ENCODE results near the gene C9orf57.

The C9orf57 gene

GRCh38 chr9:72046630-72047456, 13.6 kb downstream of the C9orf57 start:
- 91 to 92% methylated on average over 4 to 8 of the region's 8 CpGs for WGBS, 2 experiments (ENCODE audit: insufficient coverage in 2 of 2)
- Histone ChIP-seq H3K4me3 (ENCODE audit: extremely low read depth, insufficient read depth, low read length, poor library complexity, severe bottlenecking) (no peak overlapping the region), H3K36me3 (ENCODE audit: control insufficient read depth, insufficient read depth, low read length) (no peaks in the 10 kb centered on the region), H3K27ac (ENCODE audit: low read depth, low read length, severe bottlenecking) (no peak overlapping the region), H3K9me3 (ENCODE audit: control insufficient read depth, low read length) (no peaks in the 10 kb centered on the region), H3K4me1 (ENCODE audit: control insufficient read depth, insufficient read depth, low read length, poor library complexity, severe bottlenecking) (no peaks in the 10 kb centered on the region)

- Histone ChIP-seq H3K27ac (ENCODE audit: low read depth, low read length, severe bottlenecking) (no peak overlapping the region), H3K4me3 (ENCODE audit: extremely low read depth, insufficient read depth, low read length, poor library complexity, severe bottlenecking) (no peak overlapping the region), H3K36me3 (ENCODE audit: control insufficient read depth, insufficient read depth, low read length) (no peaks in the 10 kb centered on the region), H3K4me1 (ENCODE audit: control insufficient read depth, insufficient read depth, low read length, poor library complexity, severe bottlenecking) (no peaks in the 10 kb centered on the region), H3K9me3 (ENCODE audit: control insufficient read depth, low read length) (no peaks in the 10 kb centered on the region)
- WGBS, 2 experiments (ENCODE audit: insufficient coverage in 2 of 2) = 92% methylated on average over 4 of the region's 4 CpGs
Measured at GRCh38 chr9:72044095-72044494, 16.3 kb downstream of the C9orf57 start.

GRCh38 chr9:72043576-72043975, 16.8 kb downstream of the C9orf57 start:
- 84 to 100% methylated on average over 1 to 2 of the region's 2 CpGs for WGBS, 2 experiments (ENCODE audit: insufficient coverage in 2 of 2)
- H3K4me1 ChIP-seq (ENCODE audit: control insufficient read depth, insufficient read depth, low read length, poor library complexity, severe bottlenecking) = no peaks in the 10 kb centered on the region
- no peak overlapping the region for H3K27ac ChIP-seq (ENCODE audit: low read depth, low read length, severe bottlenecking)
- no peaks in the 10 kb centered on the region for H3K36me3 ChIP-seq (ENCODE audit: control insufficient read depth, insufficient read depth, low read length)
- no peaks in the 10 kb centered on the region for H3K9me3 ChIP-seq (ENCODE audit: control insufficient read depth, low read length)
- H3K4me3 ChIP-seq (ENCODE audit: extremely low read depth, insufficient read depth, low read length, poor library complexity, severe bottlenecking) = no peak overlapping the region

GRCh38 chr9:72042928-72043327, 17.5 kb downstream of the C9orf57 start:
- Histone ChIP-seq H3K4me1 (ENCODE audit: control insufficient read depth, insufficient read depth, low read length, poor library complexity, severe bottlenecking) (no peaks in the 10 kb centered on the region), H3K4me3 (ENCODE audit: extremely low read depth, insufficient read depth, low read length, poor library complexity, severe bottlenecking) (no peak overlapping the region), H3K27ac (ENCODE audit: low read depth, low read length, severe bottlenecking) (no peak overlapping the region), H3K36me3 (ENCODE audit: control insufficient read depth, insufficient read depth, low read length) (no peaks in the 10 kb centered on the region), H3K9me3 (ENCODE audit: control insufficient read depth, low read length) (no peaks in the 10 kb centered on the region)
- 85 to 89% methylated on average over 3 of the region's 3 CpGs for WGBS, 2 experiments (ENCODE audit: insufficient coverage in 2 of 2)

GRCh38 chr9:72041775-72042194, 18.6 kb downstream of the C9orf57 start:
- H3K4me3 ChIP-seq (ENCODE audit: extremely low read depth, insufficient read depth, low read length, poor library complexity, severe bottlenecking) = no peak overlapping the region
- no peaks in the 10 kb centered on the region for H3K9me3 ChIP-seq (ENCODE audit: control insufficient read depth, low read length)
- no peak overlapping the region for H3K27ac ChIP-seq (ENCODE audit: low read depth, low read length, severe bottlenecking)
- H3K36me3 ChIP-seq (ENCODE audit: control insufficient read depth, insufficient read depth, low read length) = no peaks in the 10 kb centered on the region
- 87 to 100% methylated on average over 1 to 4 of the region's 7 CpGs for WGBS, 2 experiments (ENCODE audit: insufficient coverage in 2 of 2)
- no peaks in the 10 kb centered on the region for H3K4me1 ChIP-seq (ENCODE audit: control insufficient read depth, insufficient read depth, low read length, poor library complexity, severe bottlenecking)

GRCh38 chr9:72041369-72041768, 19.0 kb downstream of the C9orf57 start:
- Histone ChIP-seq H3K4me1 (ENCODE audit: control insufficient read depth, insufficient read depth, low read length, poor library complexity, severe bottlenecking) (no peaks in the 10 kb centered on the region), H3K36me3 (ENCODE audit: control insufficient read depth, insufficient read depth, low read length) (no peaks in the 10 kb centered on the region), H3K9me3 (ENCODE audit: control insufficient read depth, low read length) (no peaks in the 10 kb centered on the region), H3K27ac (ENCODE audit: low read depth, low read length, severe bottlenecking) (no peak overlapping the region), H3K4me3 (ENCODE audit: extremely low read depth, insufficient read depth, low read length, poor library complexity, severe bottlenecking) (no peak overlapping the region)
- 67 to 100% methylated on average over 1 to 2 of the region's 3 CpGs for WGBS, 2 experiments (ENCODE audit: insufficient coverage in 2 of 2)

GRCh38 chr9:72039532-72039931, 20.9 kb downstream of the C9orf57 start:
- Histone ChIP-seq H3K27ac (ENCODE audit: low read depth, low read length, severe bottlenecking) (no peak overlapping the region), H3K4me1 (ENCODE audit: control insufficient read depth, insufficient read depth, low read length, poor library complexity, severe bottlenecking) (no peaks in the 10 kb centered on the region), H3K4me3 (ENCODE audit: extremely low read depth, insufficient read depth, low read length, poor library complexity, severe bottlenecking) (no peak overlapping the region), H3K9me3 (ENCODE audit: control insufficient read depth, low read length) (no peaks in the 10 kb centered on the region), H3K36me3 (ENCODE audit: control insufficient read depth, insufficient read depth, low read length) (no peaks in the 10 kb centered on the region)
- 95 to 98% methylated on average over 5 to 6 of the region's 8 CpGs for WGBS, 2 experiments (ENCODE audit: insufficient coverage in 2 of 2)

- no peak overlapping the region for H3K27ac ChIP-seq (ENCODE audit: low read depth, low read length, severe bottlenecking)
Measured at GRCh38 chr9:72038890-72039410, 21.5 kb downstream of the C9orf57 start.

GRCh38 chr9:72038408-72038807, 22.0 kb downstream of the C9orf57 start:
- Histone ChIP-seq H3K4me1 (ENCODE audit: control insufficient read depth, insufficient read depth, low read length, poor library complexity, severe bottlenecking) (no peaks in the 10 kb centered on the region), H3K4me3 (ENCODE audit: extremely low read depth, insufficient read depth, low read length, poor library complexity, severe bottlenecking) (no peak overlapping the region), H3K27ac (ENCODE audit: low read depth, low read length, severe bottlenecking) (no peak overlapping the region), H3K9me3 (ENCODE audit: control insufficient read depth, low read length) (no peaks in the 10 kb centered on the region), H3K36me3 (ENCODE audit: control insufficient read depth, insufficient read depth, low read length) (no peaks in the 10 kb centered on the region)
- WGBS, 2 experiments (ENCODE audit: insufficient coverage in 2 of 2) = 96% methylated on average over 4 of the region's 4 CpGs; no CpG with 5 or more reads in 1 of the 2 experiments

More at GRCh38 chr9:72038890-72039410, 21.5 kb downstream of the C9orf57 start:
- Histone ChIP-seq H3K4me3 (ENCODE audit: extremely low read depth, insufficient read depth, low read length, poor library complexity, severe bottlenecking) (no peak overlapping the region), H3K36me3 (ENCODE audit: control insufficient read depth, insufficient read depth, low read length) (no peaks in the 10 kb centered on the region), H3K9me3 (ENCODE audit: control insufficient read depth, low read length) (no peaks in the 10 kb centered on the region), H3K4me1 (ENCODE audit: control insufficient read depth, insufficient read depth, low read length, poor library complexity, severe bottlenecking) (no peaks in the 10 kb centered on the region)
- WGBS, 2 experiments (ENCODE audit: insufficient coverage in 2 of 2) = 10 to 13% methylated on average over 9 to 11 of the region's 13 CpGs

GRCh38 chr9:72037571-72037970, 22.8 kb downstream of the C9orf57 start:
- 93 to 95% methylated on average over 3 of the region's 4 CpGs for WGBS, 2 experiments (ENCODE audit: insufficient coverage in 2 of 2)
- Histone ChIP-seq H3K27ac (ENCODE audit: low read depth, low read length, severe bottlenecking) (no peak overlapping the region), H3K4me3 (ENCODE audit: extremely low read depth, insufficient read depth, low read length, poor library complexity, severe bottlenecking) (no peak overlapping the region), H3K36me3 (ENCODE audit: control insufficient read depth, insufficient read depth, low read length) (no peaks in the 10 kb centered on the region), H3K4me1 (ENCODE audit: control insufficient read depth, insufficient read depth, low read length, poor library complexity, severe bottlenecking) (no peaks in the 10 kb centered on the region), H3K9me3 (ENCODE audit: control insufficient read depth, low read length) (no peaks in the 10 kb centered on the region)

- no peak overlapping the region for H3K27ac ChIP-seq (ENCODE audit: low read depth, low read length, severe bottlenecking)
- H3K4me1 ChIP-seq (ENCODE audit: control insufficient read depth, insufficient read depth, low read length, poor library complexity, severe bottlenecking) = no peaks in the 10 kb centered on the region
- H3K36me3 ChIP-seq (ENCODE audit: control insufficient read depth, insufficient read depth, low read length) = no peaks in the 10 kb centered on the region
- no CpG with 5 or more reads among the region's 2 CpGs for WGBS, 2 experiments (ENCODE audit: insufficient coverage in 2 of 2)
- no peaks in the 10 kb centered on the region for H3K9me3 ChIP-seq (ENCODE audit: control insufficient read depth, low read length)
- no peak overlapping the region for H3K4me3 ChIP-seq (ENCODE audit: extremely low read depth, insufficient read depth, low read length, poor library complexity, severe bottlenecking)
Measured at GRCh38 chr9:72030767-72031166, 29.6 kb downstream of the C9orf57 start.

Measured in mesodermal cell (in vitro differentiated cells).